Measurements from ENCODE around the gene STON2.
A peak's percentile ranks its signal among the peaks of the same experiment; 100 is the strongest.

Gene STON2

DNA sequence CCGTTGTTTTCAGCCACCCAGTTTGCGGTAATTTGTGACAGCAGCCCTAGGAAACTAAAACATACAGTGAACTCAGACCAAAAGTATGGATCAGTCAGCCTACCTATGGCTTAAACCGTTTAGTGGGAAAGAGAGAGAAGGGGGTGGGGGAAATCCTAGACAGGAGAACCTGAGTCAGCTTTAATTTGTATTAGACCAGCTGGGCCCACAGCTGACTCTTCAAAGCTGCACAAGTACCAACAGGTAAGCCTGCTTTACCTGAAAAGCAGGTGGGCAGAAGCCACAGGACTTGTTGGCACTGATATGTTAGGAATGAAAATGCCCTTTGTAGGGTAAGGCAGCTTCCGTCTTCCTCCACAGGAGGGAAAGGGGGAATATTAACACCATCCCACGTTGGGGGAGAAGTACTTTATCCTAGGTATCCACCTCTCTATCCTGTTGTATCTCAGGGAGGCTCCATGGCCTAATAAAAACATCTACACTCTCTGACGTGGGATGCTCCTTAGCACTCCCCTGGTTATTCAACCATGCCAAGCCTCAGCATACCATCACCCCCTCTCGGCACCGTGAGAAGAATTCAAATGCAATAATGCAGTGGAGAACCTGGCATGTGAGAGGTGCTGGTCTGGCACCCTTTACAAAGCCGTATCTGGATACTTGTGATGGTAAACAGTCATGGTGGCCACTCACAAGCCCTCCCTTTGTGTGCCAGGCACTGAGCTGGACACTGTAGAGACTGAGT is 70.3 kb downstream of the STON2 start:
- no peak overlapping the region for H3K27ac ChIP-seq (ENCODE audit: low read length)
- no peaks in the 10 kb centered on the region for H3K27me3 ChIP-seq (ENCODE audit: low read depth, low read length)
- no peak overlapping the region for H3K4me3 ChIP-seq (ENCODE audit: low read depth in 1 of 2, low read length in 2 of 2)

DNA sequence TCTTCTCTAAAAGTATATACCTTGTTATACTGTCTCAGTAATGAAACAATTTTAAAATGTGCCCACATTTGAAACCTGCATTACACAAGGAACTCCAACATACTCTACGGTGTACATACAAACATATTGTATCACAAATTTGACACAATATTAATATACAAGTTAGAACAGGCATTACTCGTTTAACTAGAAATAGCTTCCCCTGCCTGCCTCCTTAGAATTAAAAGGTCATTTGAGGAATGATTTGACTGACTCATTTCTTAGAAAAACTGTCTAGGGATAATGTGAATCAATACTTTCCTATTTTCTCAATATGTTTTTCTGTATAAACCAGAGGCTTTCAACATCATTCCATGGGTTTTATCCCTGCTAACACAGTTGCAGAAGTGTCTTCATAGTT is 73.7 kb downstream of the STON2 start:
- H3K9me3 ChIP-seq (ENCODE audit: control insufficient read depth in 1 of 2, low read length in 2 of 2): no peaks in the 10 kb centered on the region
- no peak overlapping the region for H3K27ac ChIP-seq (ENCODE audit: low read length)
- H3K4me3 ChIP-seq (ENCODE audit: low read depth in 1 of 2, low read length in 2 of 2): no peak overlapping the region
- H3K36me3 ChIP-seq (ENCODE audit: control insufficient read depth in 1 of 2, insufficient read depth in 2 of 2, low read length in 2 of 2): no peaks in the 10 kb centered on the region
- no peaks in the 10 kb centered on the region for H3K27me3 ChIP-seq (ENCODE audit: low read depth, low read length)
- no peaks in the 10 kb centered on the region for H3K4me1 ChIP-seq (ENCODE audit: control insufficient read depth in 1 of 2, insufficient read depth in 2 of 2, low read length in 2 of 2)

More for the DNA sequence above, 70.3 kb downstream of the STON2 start:
- H3K4me1 ChIP-seq (ENCODE audit: control insufficient read depth in 1 of 2, insufficient read depth in 2 of 2, low read length in 2 of 2): no peaks in the 10 kb centered on the region
- no peaks in the 10 kb centered on the region for H3K36me3 ChIP-seq (ENCODE audit: control insufficient read depth in 1 of 2, insufficient read depth in 2 of 2, low read length in 2 of 2)
- no peaks in the 10 kb centered on the region for H3K9me3 ChIP-seq (ENCODE audit: control insufficient read depth in 1 of 2, low read length in 2 of 2)

DNA sequence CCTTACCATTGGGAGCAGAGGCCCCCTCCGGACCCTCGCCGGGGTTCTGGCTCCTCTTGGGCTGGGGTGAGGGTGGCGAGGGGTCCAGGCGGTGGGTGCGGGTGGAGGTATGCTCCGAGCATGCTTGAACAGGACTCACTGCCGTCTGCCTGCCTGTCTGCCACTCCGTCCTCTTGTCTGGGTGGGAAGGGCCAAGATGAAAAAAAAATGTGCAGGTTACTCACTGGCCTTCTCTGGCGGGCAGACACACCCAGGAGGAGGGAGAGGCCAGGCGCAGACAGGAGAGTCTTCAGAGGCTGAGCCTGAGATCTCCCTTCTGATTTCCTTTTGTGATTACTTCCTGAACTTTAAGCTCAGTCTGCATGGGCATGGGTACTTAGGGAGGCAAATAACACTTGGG is 76.1 kb downstream of the STON2 start:
- H3K27ac ChIP-seq (ENCODE audit: low read length): no peak overlapping the region
- no peaks in the 10 kb centered on the region for H3K4me1 ChIP-seq (ENCODE audit: control insufficient read depth in 1 of 2, insufficient read depth in 2 of 2, low read length in 2 of 2)
- no peaks in the 10 kb centered on the region for H3K27me3 ChIP-seq (ENCODE audit: low read depth, low read length)
- peak overlapping the region in 1 of 2 donors; percentile 12 for H3K4me3 ChIP-seq (ENCODE audit: low read depth in 1 of 2, low read length in 2 of 2)
- H3K9me3 ChIP-seq (ENCODE audit: control insufficient read depth in 1 of 2, low read length in 2 of 2): no peaks in the 10 kb centered on the region
- H3K36me3 ChIP-seq (ENCODE audit: control insufficient read depth in 1 of 2, insufficient read depth in 2 of 2, low read length in 2 of 2): no peaks in the 10 kb centered on the region

GRCh38 chr14:81323093-81323492 is 77.0 kb downstream of the STON2 start:
- H3K4me1 ChIP-seq (ENCODE audit: control insufficient read depth in 1 of 2, insufficient read depth in 2 of 2, low read length in 2 of 2): no peaks in the 10 kb centered on the region
- H3K27me3 ChIP-seq (ENCODE audit: low read depth, low read length): no peaks in the 10 kb centered on the region
- no peaks in the 10 kb centered on the region for H3K36me3 ChIP-seq (ENCODE audit: control insufficient read depth in 1 of 2, insufficient read depth in 2 of 2, low read length in 2 of 2)
- peak overlapping the region in 1 of 2 donors; percentile 12 for H3K4me3 ChIP-seq (ENCODE audit: low read depth in 1 of 2, low read length in 2 of 2)
- H3K27ac ChIP-seq (ENCODE audit: low read length): no peak overlapping the region
- H3K9me3 ChIP-seq (ENCODE audit: control insufficient read depth in 1 of 2, low read length in 2 of 2): no peaks in the 10 kb centered on the region

DNA sequence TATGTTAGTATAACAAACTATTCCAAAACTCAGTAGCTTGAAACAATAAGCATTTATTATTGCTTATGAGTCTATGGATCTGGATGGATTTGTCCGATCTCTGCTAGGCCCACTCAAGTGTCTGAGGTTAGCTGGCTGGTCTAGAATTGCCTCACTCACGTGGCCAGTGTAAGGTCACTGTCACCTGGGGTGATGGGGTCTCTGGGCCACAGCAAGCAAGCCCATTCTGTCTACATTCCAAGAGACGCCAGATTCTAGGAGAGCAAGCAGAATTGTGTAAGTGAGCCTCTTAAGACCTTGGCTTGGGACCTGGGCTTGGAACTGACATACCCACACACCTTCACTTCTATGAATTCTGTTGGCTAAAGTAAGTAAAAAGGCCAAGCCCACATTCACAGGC is 80.2 kb downstream of the STON2 start:
- no peak overlapping the region for H3K4me3 ChIP-seq (ENCODE audit: low read depth in 1 of 2, low read length in 2 of 2)
- no peaks in the 10 kb centered on the region for H3K9me3 ChIP-seq (ENCODE audit: control insufficient read depth in 1 of 2, low read length in 2 of 2)
- H3K27ac ChIP-seq (ENCODE audit: low read length): no peak overlapping the region
- no peaks in the 10 kb centered on the region for H3K4me1 ChIP-seq (ENCODE audit: control insufficient read depth in 1 of 2, insufficient read depth in 2 of 2, low read length in 2 of 2)
- no peaks in the 10 kb centered on the region for H3K36me3 ChIP-seq (ENCODE audit: control insufficient read depth in 1 of 2, insufficient read depth in 2 of 2, low read length in 2 of 2)
- no peaks in the 10 kb centered on the region for H3K27me3 ChIP-seq (ENCODE audit: low read depth, low read length)

DNA sequence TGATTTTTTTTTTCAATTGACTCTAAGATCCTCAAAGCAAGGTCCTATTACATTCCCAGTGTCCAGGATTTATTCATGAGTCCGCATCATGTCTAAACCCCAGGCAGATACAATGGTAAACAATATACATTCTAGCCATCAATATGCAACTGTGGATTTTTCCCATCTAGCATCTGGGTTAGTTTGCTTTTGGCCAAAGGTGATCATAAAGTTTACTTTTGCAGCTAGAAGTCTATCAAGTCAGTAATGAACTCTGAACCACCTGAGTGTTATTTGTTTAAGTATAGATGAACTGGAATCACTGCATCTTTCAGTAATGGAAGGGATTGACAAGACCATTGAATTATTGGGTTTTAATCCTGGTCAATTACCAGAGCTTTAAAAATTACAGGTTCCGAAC is 80.8 kb downstream of the STON2 start:
- no peaks in the 10 kb centered on the region for H3K9me3 ChIP-seq (ENCODE audit: control insufficient read depth in 1 of 2, low read length in 2 of 2)
- H3K27ac ChIP-seq (ENCODE audit: low read length): no peak overlapping the region
- no peaks in the 10 kb centered on the region for H3K36me3 ChIP-seq (ENCODE audit: control insufficient read depth in 1 of 2, insufficient read depth in 2 of 2, low read length in 2 of 2)
- H3K4me1 ChIP-seq (ENCODE audit: control insufficient read depth in 1 of 2, insufficient read depth in 2 of 2, low read length in 2 of 2): no peaks in the 10 kb centered on the region
- H3K27me3 ChIP-seq (ENCODE audit: low read depth, low read length): no peaks in the 10 kb centered on the region
- no peak overlapping the region for H3K4me3 ChIP-seq (ENCODE audit: low read depth in 1 of 2, low read length in 2 of 2)

- peaks cover 0 to 4% of the 10 kb centered on the region in 2 donors for H3K4me1 ChIP-seq (ENCODE audit: control insufficient read depth in 1 of 2, insufficient read depth in 2 of 2, low read length in 2 of 2)
- no peaks in the 10 kb centered on the region for H3K36me3 ChIP-seq (ENCODE audit: control insufficient read depth in 1 of 2, insufficient read depth in 2 of 2, low read length in 2 of 2)
- no peak overlapping the region for H3K27ac ChIP-seq (ENCODE audit: low read length)
- H3K27me3 ChIP-seq (ENCODE audit: low read depth, low read length): no peaks in the 10 kb centered on the region
- no peaks in the 10 kb centered on the region for H3K9me3 ChIP-seq (ENCODE audit: control insufficient read depth in 1 of 2, low read length in 2 of 2)
- H3K4me3 ChIP-seq (ENCODE audit: low read depth in 1 of 2, low read length in 2 of 2): no peak overlapping the region
These were observed 84.8 kb downstream of the STON2 start for GRCh38 chr14:81315341-81315740.

DNA sequence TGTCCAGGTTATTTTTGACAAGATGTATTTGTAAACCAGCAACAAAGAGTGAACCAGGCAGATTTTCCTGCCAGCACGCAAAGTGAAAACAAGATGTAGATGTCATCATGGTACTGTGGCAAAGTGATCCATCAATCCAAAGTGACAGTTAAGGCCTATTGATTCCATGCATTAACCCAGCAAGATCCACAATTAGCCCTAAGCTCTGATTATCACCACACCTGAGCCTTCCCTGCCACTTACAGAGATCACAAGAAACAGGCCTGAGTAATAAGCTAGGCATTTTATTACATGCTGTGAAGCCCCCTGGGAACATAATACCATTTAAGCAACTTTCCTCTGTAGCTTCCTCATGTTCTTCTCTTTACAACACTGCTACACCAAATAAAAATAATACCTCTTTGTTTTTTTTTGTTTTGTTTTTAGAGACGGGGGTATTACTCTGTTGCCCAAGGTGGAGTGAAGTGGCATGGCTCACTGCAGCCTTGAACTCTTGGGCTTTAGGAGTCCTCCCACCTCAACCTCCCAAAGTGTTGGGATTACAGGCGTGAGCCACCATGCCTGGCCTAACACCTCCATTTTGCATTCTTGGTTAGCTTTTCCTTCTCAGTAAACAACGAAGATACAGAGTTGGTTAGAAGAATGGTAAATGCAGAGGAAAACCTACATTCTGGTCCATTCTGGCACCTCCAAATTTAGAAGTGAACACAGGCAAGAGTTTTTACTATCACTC is 85.5 kb downstream of the STON2 start:
- Histone ChIP-seq H3K27me3 (ENCODE audit: low read depth, low read length) (no peaks in the 10 kb centered on the region), H3K27ac (ENCODE audit: low read length) (no peak overlapping the region), H3K9me3 (ENCODE audit: control insufficient read depth in 1 of 2, low read length in 2 of 2) (no peaks in the 10 kb centered on the region), H3K4me3 (ENCODE audit: low read depth in 1 of 2, low read length in 2 of 2) (no peak overlapping the region), H3K36me3 (ENCODE audit: control insufficient read depth in 1 of 2, insufficient read depth in 2 of 2, low read length in 2 of 2) (no peaks in the 10 kb centered on the region), H3K4me1 (ENCODE audit: control insufficient read depth in 1 of 2, insufficient read depth in 2 of 2, low read length in 2 of 2) (peaks cover 0 to 4% of the 10 kb centered on the region in 2 donors)

- H3K9me3 ChIP-seq (ENCODE audit: control insufficient read depth in 1 of 2, low read length in 2 of 2): no peaks in the 10 kb centered on the region
- no peak overlapping the region for H3K4me3 ChIP-seq (ENCODE audit: low read depth in 1 of 2, low read length in 2 of 2)
- H3K36me3 ChIP-seq (ENCODE audit: control insufficient read depth in 1 of 2, insufficient read depth in 2 of 2, low read length in 2 of 2): no peaks in the 10 kb centered on the region
- H3K27me3 ChIP-seq (ENCODE audit: low read depth, low read length): no peaks in the 10 kb centered on the region
- no peak overlapping the region for H3K27ac ChIP-seq (ENCODE audit: low read length)
- H3K4me1 ChIP-seq (ENCODE audit: control insufficient read depth in 1 of 2, insufficient read depth in 2 of 2, low read length in 2 of 2): peaks cover 0 to 4% of the 10 kb centered on the region in 2 donors
These were observed 86.2 kb downstream of the STON2 start for GRCh38 chr14:81313775-81314429.

DNA sequence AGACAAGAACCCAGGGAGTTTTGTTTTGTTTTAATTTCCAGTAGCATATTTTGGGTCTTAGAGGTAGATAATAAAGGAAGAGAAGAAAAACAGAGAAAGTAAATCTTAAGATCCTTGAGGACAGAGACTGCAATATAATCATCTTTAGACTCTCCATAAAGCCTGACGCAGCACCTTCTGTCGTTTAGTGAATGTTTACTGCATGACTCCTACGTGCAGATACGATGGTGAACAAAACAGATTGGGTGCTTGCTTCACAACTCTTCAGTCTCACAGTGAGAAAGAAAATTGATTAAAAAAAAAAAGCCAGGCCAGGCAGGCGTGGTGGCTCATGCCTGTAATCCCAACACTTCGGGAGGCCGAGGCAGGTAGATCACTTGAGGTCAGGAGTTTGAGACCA is 86.9 kb downstream of the STON2 start:
- Histone ChIP-seq H3K4me1 (ENCODE audit: control insufficient read depth in 1 of 2, insufficient read depth in 2 of 2, low read length in 2 of 2) (peaks cover 0 to 4% of the 10 kb centered on the region in 2 donors), H3K27ac (ENCODE audit: low read length) (no peak overlapping the region), H3K4me3 (ENCODE audit: low read depth in 1 of 2, low read length in 2 of 2) (no peak overlapping the region)

DNA sequence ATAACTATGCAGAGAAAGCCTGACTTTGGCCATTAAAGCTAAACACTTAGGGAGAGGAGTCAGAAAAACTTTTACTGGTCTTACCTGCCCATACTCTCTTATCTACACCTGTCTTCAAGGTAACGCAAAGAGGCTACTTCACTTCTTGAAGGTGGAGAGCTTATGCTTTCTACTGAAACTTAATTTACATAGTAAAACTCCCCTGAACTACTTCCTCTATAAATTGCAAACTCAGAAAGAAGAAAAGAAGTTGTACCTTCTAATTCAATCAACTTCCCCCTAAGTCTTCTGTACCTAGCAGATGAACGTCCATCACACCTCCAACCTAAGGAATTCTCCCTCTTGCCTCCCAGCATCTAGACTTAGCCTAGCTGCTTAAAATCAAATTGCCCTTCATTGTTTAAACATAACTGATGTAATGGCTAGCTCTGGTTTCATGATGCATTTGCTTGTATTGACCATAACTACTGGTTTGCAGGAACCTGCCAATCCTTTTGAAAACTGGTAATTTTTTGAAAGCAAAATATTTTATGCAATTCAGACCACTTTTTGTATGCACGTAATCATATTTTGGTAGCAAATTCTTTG is 87.7 kb downstream of the STON2 start:
- no peaks in the 10 kb centered on the region for H3K9me3 ChIP-seq (ENCODE audit: control insufficient read depth in 1 of 2, low read length in 2 of 2)
- no peaks in the 10 kb centered on the region for H3K36me3 ChIP-seq (ENCODE audit: control insufficient read depth in 1 of 2, insufficient read depth in 2 of 2, low read length in 2 of 2)

More for the DNA sequence above, 86.9 kb downstream of the STON2 start:
- no peaks in the 10 kb centered on the region for H3K36me3 ChIP-seq (ENCODE audit: control insufficient read depth in 1 of 2, insufficient read depth in 2 of 2, low read length in 2 of 2)
- no peaks in the 10 kb centered on the region for H3K9me3 ChIP-seq (ENCODE audit: control insufficient read depth in 1 of 2, low read length in 2 of 2)
- H3K27me3 ChIP-seq (ENCODE audit: low read depth, low read length): no peaks in the 10 kb centered on the region

More for the DNA sequence above, 87.7 kb downstream of the STON2 start:
- H3K4me3 ChIP-seq (ENCODE audit: low read depth in 1 of 2, low read length in 2 of 2): no peak overlapping the region
- H3K4me1 ChIP-seq (ENCODE audit: control insufficient read depth in 1 of 2, insufficient read depth in 2 of 2, low read length in 2 of 2): peaks cover 0 to 4% of the 10 kb centered on the region in 2 donors
- H3K27me3 ChIP-seq (ENCODE audit: low read depth, low read length): no peaks in the 10 kb centered on the region
- H3K27ac ChIP-seq (ENCODE audit: low read length): no peak overlapping the region
